NCI-H146 treated with DMSO at 0.1 percent for 48 hours (cell line): Measurements from ENCODE around the gene HORMAD2.

ENCODE experiments used
- DNase-seq: peaks from one replicate; lab custom pipeline; 2025; ENCODE audit not compliant: unreplicated experiment; lab: John Stamatoyannopoulos, UW

HORMAD2 gene, protein sequence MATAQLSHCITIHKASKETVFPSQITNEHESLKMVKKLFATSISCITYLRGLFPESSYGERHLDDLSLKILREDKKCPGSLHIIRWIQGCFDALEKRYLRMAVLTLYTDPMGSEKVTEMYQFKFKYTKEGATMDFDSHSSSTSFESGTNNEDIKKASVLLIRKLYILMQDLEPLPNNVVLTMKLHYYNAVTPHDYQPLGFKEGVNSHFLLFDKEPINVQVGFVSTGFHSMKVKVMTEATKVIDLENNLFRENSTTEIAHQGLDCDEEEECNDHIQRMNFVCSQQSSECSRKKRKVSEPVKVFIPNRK

DNA sequence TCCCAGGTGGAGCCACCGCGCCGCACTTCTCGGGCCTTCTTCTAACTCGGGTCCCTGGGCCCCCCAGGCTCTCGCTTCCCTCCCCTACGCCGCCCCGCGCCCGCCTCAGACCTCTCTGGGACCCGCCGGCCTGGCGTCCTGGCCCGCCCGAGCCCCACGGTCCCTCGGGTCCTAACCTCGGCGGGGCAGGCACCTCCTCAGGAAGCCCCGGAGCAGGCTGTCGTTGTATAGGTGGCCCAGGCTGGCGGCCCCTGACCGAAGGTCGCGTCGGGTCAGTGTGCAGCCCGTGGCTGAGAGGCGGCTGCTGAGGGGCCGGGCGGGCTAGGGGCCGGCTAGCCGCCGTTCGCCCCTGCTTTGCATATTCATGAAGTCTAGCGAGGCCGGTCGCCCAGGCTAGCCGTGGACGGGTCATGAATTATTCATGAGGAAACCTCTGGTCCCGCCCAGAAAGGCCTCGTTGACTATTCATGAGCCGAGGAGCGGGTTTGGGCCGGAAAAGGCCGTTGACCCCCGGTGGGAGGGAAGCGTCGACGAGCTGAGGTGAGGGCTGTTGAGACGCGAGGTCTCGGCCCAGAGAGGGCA, at the start of gene HORMAD2:
HORMAD2 (plus strand) TSS at position 513 of the 582 bp plus-strand sequence. CDS start 13,489 bp downstream, outside the sequence.
- no peak for DNase-seq

DNA sequence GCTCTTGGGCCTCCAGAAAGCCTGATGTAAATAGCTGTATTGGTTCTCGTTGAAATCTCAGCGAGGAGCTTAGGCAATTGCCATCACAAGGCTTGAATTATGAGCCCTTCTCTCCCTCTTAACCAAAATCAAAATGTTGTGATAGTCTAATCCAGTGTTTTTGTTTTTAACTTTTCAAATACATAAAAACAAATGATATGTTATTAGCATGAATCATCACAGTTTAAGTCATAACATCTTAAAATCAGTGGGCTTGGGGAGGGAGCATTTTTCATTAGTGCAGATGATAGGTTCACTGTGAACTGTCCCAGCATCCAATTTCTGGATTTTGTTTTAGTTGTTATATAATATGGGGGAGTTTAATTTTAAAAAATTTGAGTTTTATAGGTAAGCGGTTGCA, 48.9 kb upstream of the HORMAD2 start:
- DNase-seq = no peak

DNA sequence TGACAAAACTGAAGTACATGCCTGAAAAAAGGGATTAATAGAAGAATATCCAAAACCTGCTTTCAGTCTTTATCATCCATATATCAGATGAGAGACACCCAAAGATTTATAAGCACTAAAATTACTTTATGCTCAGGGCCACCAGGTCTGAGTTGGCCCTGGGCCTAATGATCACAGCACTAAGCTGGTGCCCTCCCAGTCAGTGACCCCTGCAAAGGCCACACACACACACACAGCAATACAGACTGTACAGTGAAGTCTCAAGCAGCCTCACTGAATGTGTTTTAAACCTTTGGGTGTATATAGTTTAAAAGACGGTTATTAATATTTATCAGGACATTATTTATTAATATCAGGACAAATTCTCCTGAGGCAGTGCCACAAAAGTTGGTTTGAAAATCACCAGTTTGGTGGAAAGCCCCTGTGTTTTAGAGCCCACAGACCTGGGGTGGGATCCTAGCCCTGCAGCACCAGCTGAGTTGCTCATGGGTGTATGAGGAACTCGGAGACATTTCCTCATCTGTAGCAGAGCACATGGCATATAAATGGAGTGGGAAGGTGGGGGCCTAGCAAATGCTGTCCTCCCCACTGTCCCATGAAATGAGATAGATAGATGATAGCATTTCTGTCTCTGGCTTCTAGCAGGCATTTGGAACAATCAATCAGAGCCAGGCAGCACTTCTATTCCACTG, 48.4 kb upstream of the HORMAD2 start:
- DNase-seq = no peak

DNA sequence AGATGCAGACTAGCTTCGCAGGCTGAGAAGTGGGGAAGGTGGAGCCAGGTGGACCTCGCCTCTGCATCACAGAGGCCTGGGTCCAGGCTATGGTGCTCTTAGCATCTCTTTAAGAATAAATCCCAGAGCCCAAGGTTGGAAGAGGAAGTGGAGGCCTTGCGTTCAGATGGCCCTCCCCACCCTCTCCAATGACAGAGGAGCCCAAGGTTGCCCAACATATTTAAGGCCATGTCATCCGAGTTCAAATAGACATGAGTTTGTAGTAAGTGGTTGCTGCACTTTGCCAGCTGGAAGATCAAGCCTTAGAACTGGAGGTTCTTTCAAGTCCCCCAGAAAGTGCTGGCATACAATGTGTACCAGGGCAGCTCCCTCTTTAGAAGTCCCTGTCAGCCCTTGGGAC, 47.1 kb upstream of the HORMAD2 start:
- DNase-seq = no peak

DNA sequence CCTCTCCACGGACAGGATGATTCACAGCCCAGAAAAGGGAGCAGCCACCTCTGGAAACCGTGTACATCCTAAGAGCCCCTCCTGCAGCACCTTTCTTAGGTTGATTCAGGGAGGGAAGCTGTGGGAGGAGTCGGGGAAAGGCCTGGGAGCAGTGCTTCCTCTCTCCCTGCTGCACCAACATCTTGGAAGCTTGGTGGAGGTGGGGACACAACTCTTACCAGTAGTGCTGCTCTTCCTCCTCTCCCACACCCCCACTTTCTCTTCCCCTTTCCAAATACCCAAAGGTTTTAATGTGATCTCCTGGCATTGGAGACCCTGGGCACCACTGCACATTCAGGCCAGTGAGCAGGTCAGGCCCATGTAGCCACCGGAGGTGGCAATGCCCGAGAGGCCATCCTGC, 46.4 kb upstream of the HORMAD2 start:
- DNase-seq = no peak

DNA sequence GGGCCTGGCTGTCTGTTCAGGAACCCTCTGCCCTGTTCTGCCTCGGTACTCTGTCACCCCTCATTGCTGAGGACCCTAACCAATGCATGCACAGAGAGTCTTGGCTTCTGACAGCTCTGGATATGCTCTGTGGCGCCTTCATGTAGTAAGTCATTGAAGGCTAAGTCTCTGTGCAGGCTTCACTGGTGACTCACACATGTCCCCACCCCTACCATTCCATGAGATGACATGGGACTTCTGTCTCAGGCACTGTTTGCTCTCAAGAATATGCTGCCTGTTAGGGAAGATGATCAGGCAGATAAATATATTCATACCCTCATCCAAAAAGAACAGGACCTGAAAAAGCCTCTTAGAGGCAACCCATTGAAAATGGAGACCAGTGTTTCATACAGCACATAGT, 43.6 kb upstream of the HORMAD2 start:
- DNase-seq = no peak

DNA sequence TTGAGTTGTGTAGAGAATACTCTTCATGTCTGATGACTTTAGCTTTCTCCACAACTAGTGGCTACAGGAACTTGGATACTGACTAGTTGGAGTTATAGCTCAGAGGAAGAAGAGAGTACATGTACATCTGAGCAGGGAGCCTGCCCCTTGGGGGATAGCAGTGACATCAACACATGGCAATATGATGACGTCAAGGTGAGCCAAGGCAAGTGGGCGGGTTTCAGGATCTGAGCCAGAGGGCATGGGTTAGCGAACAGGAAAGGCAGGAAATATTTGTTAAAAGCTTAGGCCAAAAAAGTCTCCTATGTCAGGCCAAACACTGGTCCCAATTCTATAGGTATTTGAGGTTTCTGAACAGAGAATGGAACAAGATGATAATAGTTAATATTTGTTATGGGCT, 42.0 kb upstream of the HORMAD2 start:
- DNase-seq = no peak

DNA sequence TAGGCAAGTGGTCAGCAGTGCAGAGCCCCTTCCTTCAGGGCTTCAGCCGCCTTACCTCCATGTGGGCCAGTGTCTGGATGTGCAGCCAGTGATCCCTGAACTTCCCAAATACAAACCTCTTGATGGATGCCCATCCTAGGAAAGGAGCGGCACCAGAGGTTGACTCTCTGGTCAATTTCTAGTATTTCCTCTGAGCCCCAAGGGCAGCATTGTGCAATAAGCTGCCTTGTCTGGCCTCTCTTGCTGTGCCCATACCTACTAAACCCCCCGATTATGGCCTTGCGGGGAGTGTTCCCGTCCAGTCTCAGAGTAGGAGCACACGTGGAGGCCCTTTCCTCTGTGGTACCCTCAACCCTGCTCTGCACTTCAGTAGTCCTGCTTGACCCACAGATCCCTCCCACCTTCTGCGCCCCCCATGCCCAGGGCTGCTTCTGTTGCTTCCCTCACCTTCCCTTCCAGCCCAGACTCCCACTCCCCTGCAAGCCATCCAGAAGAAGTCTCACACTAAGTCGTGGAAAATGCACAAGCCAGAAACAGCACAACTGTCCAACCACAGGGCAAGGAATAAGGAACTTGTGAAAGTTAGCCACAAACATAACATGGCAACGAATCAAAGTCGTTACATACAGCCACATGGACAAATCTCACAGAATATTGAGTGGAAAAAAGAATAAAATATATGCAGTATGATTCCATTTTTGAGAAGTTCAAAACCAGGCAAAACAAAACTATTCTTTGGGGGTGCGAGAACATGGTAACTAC, 39.6 kb upstream of the HORMAD2 start:
- DNase-seq = no peak

DNA sequence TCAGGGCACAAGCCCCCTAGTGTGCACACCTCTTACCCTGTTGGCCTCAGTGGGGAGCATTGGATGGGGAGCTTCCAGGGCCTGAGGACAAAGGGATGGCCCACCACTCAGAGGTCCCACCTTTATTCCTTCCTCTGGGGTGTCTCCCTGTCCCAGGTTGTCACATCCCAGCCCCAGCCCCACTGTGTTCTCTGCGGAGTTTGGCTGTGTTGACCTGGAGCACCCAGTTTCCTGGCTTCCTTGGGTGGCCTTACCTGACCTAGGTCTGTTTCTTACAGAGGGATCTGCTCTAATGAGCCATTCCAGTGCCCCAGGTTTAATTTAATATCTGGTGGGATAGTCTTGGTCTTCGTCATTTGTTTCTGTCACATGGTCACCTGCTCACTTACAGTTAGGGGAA, 38.8 kb upstream of the HORMAD2 start:
- DNase-seq = no peak

DNA sequence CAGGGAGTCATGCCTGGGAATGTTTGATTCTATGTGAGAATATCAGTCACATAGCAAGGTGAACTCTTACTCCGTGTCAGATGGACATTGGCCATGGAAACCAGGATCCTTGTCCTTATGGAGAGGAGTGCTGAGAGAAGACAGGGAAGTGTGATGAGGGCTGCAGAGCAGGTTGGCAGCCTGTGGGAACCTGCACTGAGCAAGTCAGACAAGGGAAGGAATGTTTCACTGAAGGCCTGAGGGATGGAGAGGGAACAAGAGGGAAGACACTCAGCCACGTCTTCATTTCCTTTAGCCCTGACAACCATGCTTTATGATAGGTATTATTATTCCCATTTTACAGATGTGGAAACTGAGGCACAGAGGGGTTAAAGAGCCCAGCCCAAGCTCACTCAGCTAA, 38.4 kb upstream of the HORMAD2 start:
- no peak for DNase-seq

DNA sequence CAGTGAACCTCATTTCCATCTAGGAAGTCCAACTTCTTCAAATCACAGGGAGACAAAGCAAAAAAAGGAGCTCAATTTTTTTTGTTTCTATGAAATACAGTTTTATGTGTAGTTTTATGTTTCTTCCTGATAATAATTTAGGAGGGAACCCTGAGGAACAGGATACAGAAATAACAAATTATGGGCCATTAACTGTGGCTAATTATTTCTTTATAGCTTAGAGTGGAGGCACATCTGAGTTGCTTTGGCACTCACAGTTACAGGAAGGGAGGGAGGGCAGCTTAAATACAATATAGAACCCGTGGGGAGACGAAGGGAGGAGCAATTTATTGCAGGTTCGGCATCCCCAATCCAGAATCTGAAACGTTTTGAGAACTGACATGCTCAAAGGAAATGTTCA, 37.1 kb upstream of the HORMAD2 start:
- no peak for DNase-seq

DNA sequence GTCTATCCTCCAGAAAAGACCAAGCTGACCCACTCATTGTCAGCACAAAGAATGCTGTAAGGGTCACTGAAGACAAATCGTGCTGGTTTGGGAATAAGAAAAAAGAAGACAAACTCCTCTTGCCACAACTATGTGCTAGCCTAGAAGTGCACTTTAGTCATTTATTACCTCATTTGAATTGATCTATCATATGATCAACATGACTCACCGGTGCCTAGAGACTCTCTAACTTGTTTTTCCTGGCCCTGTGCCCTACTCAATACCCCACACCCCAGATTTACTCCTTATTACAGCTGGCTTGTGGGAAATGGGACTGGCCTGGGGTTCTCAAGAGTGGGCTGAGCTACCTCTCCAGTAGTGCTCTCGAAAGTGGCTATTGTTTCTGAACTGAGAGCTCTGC, 35.9 kb upstream of the HORMAD2 start:
- DNase-seq = no peak

DNA sequence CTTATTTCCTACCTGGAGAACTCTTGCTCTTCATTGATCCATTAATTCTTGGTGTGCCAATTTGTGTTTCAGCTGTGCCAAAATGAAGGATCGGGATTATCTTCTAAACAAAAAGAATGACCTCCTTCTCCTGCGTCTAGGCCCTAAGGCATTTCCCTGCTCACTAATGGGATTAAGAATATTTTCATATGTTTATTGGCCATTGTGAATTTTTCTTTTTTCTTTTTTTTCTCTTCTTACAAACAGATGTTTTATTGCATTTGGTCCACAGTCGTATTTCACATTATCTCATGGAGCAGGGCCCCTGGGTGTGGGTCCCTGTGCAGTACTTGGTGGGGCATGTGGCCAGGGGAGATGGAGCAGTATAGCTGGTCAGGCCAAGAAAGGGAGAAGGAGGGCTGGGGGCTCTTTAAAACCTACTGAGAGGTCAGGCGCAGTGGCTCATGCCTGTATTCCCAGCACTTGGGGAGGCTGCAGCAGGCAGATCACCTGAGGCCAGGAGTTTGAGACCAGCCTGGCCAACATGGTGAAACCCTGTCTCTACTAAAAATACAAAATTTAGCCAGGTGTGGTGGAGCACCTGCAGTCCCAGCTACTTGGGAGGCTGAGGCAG, 35.3 kb upstream of the HORMAD2 start:
- DNase-seq = no peak

DNA sequence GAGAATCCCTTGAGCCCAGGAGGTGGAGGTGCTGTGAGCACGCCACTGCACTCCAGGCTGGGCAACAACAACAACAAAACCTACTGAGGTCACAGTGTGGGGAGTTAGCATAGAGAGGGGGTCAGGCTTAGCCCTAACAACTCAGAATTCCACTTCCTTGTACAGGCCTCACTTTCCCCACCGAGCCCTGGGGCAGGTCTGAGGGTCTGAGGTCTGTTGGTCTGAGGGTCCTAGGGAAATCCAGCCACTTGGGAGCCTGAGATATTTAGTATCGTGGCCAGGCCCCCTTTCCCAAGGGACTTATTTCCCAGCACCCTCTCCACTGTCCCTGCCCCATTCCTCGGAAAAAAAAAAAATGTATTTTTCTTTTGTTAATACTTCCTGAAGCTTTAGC, 34.8 kb upstream of the HORMAD2 start:
- no peak for DNase-seq

DNA sequence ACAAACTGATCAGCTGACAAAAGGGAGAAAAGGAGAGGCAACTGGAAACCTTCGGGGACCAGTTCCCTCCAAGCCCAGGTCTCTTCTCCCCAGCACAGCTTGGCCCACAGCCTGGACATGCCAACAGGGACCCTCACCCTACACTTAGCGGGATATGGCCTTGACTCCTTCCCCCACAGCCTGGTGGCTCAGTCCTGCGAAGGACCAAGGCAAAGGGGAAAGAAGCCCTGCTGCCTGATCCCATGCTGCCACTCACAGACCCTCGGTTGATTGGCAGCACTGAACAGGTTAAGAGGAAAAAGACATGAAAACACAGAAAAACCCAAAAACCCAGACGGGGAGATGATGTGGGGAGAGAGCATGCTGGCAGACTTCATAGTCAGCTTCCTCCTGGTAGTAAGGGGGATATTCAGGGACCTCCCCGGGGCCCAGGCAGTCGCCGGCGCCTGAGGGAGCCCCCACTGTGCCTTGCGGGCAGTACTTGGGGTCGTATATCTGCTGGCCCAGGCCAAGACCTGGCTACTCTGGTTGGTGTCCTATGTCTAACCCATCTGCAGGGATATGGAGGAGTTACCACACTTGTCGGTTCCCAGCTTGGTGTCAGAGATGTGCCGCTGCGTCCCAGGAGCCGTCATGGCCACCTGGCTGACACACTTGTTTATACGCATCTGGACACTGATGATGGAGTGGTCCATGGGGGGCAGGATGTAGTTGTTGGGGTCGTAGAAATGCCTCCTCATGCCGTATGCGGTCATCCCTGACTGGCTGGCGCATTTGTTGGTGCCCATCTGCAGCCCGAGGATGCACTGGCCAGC, 34.2 kb upstream of the HORMAD2 start:
- no peak for DNase-seq

DNA sequence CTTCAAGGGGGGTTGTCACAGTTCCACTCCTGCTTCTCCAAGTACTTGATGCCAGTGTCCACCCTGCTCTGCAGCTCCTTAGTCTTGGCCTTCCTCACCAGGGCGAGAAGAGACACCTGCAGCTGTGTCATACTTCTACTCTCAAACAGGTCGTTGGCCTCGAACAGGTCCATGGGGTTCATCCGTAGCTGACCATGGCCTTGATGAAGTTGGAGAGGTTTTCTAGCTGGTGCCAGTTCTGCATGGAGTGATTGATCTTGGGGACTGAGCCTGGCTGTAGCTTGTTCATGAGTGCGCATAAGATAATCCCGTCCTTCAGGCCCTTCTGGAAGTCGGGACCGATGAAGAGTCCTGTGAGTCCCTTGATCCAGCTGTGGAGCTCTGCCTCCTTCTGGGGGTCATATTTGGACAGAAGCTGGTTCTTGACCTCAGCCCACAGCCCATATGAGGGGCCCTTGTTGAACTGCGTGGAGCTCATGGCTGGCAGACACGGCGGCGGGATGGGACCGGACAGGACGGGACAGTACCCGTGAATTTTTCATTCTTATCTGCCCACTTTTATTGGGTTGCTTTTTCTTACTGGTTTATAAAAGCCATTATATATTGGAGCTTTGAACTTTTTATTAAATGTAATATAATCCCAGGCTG, 33.4 kb upstream of the HORMAD2 start:
- no peak for DNase-seq

DNA sequence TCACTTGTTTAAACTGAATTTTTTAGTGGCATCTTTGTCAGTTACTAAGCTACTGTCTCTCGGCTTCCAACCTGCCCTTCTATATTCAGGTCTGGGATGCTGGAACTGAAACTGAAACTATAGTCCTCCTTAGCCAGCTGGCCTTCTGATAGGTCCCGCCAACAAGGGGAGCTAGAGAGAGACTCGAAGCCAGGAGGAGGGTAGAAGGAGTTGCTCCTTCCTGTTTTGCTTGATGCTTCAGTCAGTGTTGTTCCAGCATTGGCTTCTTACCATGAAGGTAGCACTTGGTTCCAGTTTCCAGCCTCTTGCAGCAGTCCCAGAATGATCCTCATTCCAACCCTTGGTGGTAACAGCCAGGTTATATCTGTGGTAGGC, 32.9 kb upstream of the HORMAD2 start:
- DNase-seq = no peak

DNA sequence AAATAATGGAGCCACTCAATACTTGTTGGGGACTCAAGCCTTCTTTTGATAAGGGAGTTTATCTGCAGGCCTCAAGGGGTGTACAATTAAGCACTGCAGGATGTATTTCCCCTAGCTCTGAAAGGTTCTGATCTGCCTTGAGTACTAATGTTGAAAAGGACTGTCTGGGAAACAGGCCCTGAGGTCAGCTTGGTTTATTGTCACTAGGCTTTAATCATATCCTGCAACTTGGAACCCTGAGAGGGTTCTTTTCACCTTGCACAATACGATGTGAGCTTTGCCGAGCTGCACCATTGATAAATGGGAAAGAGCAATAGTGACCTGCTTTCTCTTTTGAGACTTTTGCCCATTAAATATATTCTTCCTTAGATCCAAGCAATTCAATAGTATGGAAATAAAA, 31.6 kb upstream of the HORMAD2 start:
- peak; percentile 11 for DNase-seq

DNA sequence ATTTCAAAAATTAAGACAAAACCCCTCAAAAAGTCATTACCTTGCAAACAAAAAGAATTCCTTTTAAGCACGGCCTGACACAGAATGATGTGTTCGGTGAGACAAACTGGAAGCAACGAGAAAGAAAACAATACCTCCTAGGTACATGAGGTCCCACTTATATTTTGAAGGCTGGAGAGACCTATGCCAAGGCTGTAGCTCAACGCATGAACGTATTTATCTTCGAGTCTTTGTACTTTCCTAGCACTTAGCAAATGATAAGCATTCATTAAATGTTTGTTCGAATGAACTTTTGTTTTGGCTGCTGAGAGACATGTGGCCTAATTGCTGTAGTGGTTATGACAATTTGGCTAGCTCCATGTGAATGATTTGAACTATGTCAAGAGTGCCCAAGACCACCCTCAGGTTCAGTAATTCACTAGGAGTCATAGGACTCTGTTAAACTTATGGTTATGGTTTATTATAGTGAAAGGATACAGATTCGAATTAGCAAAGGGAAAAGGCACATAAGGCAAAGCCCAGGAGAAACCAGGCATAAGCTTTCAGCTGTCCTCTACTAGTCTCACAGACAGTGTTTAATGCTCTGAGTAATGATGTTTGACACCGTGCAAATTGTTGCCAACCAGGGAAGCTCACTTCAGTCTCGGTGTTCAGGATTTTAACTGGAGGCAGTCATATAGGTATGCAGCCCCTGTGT, 26.0 kb upstream of the HORMAD2 start:
- no peak for DNase-seq

DNA sequence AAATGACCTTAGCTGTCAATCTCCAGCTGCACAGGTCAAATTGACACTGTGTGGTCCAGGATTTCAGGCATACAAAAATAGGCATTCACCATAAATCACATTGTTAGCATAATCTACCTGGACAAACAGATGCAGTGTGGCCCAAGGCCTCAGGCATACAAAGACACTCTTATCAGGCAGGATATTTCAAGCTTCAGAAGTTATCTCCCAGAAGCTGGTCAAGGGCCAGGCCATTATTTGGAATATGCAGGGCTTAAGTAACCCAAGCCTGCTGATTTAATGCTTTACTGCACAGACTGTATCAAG, 25.5 kb upstream of the HORMAD2 start:
- DNase-seq = peak; percentile 34
